Measurements from ENCODE around the gene DENND1A.

DNA sequence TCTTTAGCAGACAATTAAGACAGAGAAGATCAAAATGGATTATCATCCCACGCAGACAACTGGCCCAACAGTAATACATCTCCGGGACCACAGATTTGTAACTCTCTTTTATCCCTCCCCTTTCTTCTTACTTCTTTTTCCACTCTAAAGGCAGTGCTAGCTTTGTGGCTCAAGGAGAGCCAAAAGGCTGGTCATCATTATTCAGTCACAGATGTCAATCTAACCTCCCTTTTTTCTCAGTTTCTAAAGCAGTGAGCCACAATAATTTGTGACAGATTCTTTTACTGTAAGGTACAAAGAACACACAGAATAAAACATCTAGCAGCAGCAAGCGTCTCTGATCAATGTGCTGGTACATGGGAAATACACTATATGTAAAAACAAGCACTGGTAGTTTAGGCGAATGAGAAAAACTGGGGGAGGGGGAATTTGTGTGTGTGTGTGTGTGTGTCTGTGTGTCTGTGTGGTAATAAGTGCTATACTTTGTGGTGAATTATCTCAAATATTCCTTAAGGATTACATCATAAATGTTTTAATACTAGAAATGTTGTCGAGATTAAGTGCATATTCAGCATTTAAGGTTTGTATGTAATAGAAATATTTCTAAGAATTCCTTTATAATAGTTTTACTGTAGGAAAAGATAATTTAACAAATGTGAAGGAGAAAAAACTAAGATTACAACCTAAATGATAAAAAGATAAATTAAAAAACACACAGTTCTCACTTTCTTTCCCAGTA lies 140.2 kb downstream of the DENND1A start:
- TF ChIP-seq POLR2A (IDR thresholded peaks at IDR 0.05; ENCODE audit: low read length) (no peak), EP300 (IDR thresholded peaks at IDR 0.05) (no peak), CEBPB (IDR thresholded peaks at IDR 0.05) (no peak), BHLHE40 (IDR thresholded peaks at IDR 0.05; ENCODE audit: low read depth, low read length) (no peak), NPAS2 (CRISPR knock-in tag; IDR thresholded peaks at IDR 0.05; ENCODE audit: borderline replicate concordance) (no peak), RFX5 (IDR thresholded peaks at IDR 0.05) (no peak), FOSB (CRISPR knock-in tag; IDR thresholded peaks at IDR 0.05) (no peak), RAD21 (conservative IDR thresholded peaks at IDR 0.05 in 1 of 2, IDR thresholded peaks at IDR 0.05 in 1 of 2) (no peak)
- TF ChIP-seq, protein P1, sequence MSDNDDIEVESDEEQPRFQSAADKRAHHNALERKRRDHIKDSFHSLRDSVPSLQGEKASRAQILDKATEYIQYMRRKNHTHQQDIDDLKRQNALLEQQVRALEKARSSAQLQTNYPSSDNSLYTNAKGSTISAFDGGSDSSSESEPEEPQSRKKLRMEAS (IDR thresholded peaks at IDR 0.05): no peak
- TF ChIP-seq, protein P2, sequence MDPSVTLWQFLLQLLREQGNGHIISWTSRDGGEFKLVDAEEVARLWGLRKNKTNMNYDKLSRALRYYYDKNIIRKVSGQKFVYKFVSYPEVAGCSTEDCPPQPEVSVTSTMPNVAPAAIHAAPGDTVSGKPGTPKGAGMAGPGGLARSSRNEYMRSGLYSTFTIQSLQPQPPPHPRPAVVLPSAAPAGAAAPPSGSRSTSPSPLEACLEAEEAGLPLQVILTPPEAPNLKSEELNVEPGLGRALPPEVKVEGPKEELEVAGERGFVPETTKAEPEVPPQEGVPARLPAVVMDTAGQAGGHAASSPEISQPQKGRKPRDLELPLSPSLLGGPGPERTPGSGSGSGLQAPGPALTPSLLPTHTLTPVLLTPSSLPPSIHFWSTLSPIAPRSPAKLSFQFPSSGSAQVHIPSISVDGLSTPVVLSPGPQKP (IDR thresholded peaks at IDR 0.05; ENCODE audit: low read depth, low read length): no peak
- TF ChIP-seq, protein P3, sequence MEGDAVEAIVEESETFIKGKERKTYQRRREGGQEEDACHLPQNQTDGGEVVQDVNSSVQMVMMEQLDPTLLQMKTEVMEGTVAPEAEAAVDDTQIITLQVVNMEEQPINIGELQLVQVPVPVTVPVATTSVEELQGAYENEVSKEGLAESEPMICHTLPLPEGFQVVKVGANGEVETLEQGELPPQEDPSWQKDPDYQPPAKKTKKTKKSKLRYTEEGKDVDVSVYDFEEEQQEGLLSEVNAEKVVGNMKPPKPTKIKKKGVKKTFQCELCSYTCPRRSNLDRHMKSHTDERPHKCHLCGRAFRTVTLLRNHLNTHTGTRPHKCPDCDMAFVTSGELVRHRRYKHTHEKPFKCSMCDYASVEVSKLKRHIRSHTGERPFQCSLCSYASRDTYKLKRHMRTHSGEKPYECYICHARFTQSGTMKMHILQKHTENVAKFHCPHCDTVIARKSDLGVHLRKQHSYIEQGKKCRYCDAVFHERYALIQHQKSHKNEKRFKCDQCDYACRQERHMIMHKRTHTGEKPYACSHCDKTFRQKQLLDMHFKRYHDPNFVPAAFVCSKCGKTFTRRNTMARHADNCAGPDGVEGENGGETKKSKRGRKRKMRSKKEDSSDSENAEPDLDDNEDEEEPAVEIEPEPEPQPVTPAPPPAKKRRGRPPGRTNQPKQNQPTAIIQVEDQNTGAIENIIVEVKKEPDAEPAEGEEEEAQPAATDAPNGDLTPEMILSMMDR (IDR thresholded peaks at IDR 0.05): no peak
